ENCODE measurements around the gene PLA2R1.
"Not testable (repeated sequence)": the region's sequence is repeated elsewhere in the genome, so short reads cannot be mapped to it uniquely, and the experiment has no call there.

Gene PLA2R1

GRCh38 chr2:159976527-159977160, 85.8 kb downstream of the PLA2R1 start:
- DNase-seq: no peak

- DNase-seq: no peak
These were observed 89.1 kb downstream of the PLA2R1 start for GRCh38 chr2:159973325-159973724.

GRCh38 chr2:159971365-159972152, 90.9 kb downstream of the PLA2R1 start:
- DNase-seq: no peak

- not testable (repeated sequence) for DNase-seq
These were observed 91.9 kb downstream of the PLA2R1 start for GRCh38 chr2:159970548-159970947.

GRCh38 chr2:159968279-159968900, 94.0 kb downstream of the PLA2R1 start:
- no peak for DNase-seq

- no peak for DNase-seq
These were observed 98.7 kb downstream of the PLA2R1 start for GRCh38 chr2:159963700-159964099.

GRCh38 chr2:159962513-159962912, 99.9 kb downstream of the PLA2R1 start:
- not testable (repeated sequence) for DNase-seq

GRCh38 chr2:159961451-159961850, 101.0 kb downstream of the PLA2R1 start:
- no peak for DNase-seq

GRCh38 chr2:159961037-159961436, 101.4 kb downstream of the PLA2R1 start:
- no peak for DNase-seq

GRCh38 chr2:159960414-159960813, 102.0 kb downstream of the PLA2R1 start:
- no peak for DNase-seq

GRCh38 chr2:159959136-159959535, 103.3 kb downstream of the PLA2R1 start:
- no peak for DNase-seq

GRCh38 chr2:159953136-159953823, 109.1 kb downstream of the PLA2R1 start:
- DNase-seq: no peak

GRCh38 chr2:159946326-159946999, 116.0 kb downstream of the PLA2R1 start:
- no peak for DNase-seq

- DNase-seq: no peak
These were observed 117.5 kb downstream of the PLA2R1 start for GRCh38 chr2:159944874-159945273.

GRCh38 chr2:159942146-159942545, 120.3 kb downstream of the PLA2R1 start:
- DNase-seq: no peak

- DNase-seq: no peak
These were observed 120.7 kb downstream of the PLA2R1 start for GRCh38 chr2:159941729-159942128.

GRCh38 chr2:159939946-159940345, 122.5 kb downstream of the PLA2R1 start:
- DNase-seq: no peak

- DNase-seq: no peak
These were observed 124.0 kb downstream of the PLA2R1 start for GRCh38 chr2:159938395-159938794.

GRCh38 chr2:159936471-159936870, 125.9 kb downstream of the PLA2R1 start:
- DNase-seq: no peak

- no peak for DNase-seq
These were observed 128.7 kb downstream of the PLA2R1 start for GRCh38 chr2:159933727-159934049.

- DNase-seq: no peak
These were observed 129.2 kb downstream of the PLA2R1 start for GRCh38 chr2:159933040-159933726.

GRCh38 chr2:159926695-159927094, 135.7 kb downstream of the PLA2R1 start:
- no peak for DNase-seq

Measured in activated CD4-positive, CD25-positive, alpha-beta regulatory T cell (primary cell).